Measurements from ENCODE around the gene THAP7.

THAP7 gene

DNA sequence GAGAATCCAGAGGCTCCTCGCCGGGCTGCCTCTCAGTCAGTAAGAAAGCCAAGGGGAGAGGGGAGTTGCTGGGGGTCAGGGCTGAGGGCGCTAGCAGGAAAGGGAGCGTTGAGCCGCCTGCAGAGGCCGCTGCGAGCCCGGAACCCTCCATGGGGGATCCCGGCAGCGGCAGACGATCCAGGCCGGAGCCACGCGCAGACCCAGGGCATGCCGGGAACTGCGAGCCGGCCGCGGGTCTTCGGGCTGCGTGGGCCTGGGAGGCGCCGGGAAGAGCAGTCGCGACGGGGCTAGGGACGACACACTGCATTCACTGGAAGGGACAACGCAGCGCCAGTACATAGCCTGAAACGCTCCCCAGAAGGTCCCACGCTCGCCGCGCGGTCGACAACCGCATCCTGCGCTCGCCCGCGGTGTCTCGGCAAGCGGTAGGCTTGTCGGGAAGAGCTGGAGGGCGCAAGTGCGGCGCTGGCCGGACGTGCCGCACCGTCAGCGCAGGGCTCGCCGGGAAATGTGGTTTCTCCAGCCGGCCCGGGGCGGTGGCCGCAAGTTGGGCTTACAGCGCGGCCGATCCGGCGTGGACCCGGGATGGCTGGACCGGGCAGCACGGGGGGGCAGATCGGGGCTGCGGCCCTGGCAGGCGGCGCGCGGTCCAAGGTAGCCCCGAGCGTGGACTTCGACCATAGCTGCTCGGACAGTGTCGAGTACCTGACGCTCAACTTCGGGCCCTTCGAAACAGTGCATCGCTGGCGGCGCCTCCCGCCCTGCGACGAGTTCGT lies 19.9 kb downstream of the THAP7 start, which contains the start of gene LZTR1:
Gene LZTR1 (plus strand): TSS at position 511 of the 776 bp plus-strand sequence. CDS start 75 bp downstream, at position 586.
- TF ChIP-seq, protein P1, sequence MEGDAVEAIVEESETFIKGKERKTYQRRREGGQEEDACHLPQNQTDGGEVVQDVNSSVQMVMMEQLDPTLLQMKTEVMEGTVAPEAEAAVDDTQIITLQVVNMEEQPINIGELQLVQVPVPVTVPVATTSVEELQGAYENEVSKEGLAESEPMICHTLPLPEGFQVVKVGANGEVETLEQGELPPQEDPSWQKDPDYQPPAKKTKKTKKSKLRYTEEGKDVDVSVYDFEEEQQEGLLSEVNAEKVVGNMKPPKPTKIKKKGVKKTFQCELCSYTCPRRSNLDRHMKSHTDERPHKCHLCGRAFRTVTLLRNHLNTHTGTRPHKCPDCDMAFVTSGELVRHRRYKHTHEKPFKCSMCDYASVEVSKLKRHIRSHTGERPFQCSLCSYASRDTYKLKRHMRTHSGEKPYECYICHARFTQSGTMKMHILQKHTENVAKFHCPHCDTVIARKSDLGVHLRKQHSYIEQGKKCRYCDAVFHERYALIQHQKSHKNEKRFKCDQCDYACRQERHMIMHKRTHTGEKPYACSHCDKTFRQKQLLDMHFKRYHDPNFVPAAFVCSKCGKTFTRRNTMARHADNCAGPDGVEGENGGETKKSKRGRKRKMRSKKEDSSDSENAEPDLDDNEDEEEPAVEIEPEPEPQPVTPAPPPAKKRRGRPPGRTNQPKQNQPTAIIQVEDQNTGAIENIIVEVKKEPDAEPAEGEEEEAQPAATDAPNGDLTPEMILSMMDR (IDR thresholded peaks at IDR 0.05) = peak; percentile 53

DNA sequence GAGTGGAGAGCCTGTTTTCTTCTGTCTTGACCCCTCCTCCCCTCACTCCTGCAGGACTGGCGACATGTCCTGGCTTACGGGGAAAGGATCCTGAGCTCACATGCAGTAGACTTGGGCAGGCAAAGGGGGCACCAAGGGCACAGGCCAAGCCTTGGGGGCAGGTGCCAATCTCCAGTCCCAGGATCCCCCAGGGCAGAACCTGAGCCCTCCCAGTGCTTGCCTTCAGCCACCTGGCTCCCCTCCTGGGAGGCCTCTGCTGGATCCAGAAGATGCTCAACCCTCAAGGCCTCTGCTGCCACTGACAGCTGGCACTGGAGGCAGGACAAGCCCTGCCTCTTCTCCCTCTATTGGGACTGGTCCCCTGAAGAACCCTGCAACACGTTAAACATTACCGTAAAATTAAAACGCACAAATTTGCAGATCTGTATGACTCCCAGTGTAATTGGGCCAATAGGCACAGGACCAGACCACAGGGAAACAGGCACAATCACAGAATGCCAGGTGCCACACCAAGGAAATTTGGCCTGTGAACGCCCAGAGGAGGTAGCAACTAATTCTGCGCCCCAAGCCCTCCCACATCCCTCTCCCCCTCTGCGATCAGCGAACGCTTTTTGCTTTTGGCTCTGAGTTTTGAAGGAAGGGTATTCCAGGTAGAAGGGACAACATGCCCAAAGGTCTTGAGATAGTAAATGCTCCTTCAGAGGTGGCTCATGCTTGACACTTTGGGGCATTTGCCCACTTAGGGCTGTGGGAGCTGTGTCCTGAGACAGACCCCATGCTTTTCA lies 20.8 kb downstream of the THAP7 start:
- TF ChIP-seq, protein P1 (IDR thresholded peaks at IDR 0.05) = no peak

DNA sequence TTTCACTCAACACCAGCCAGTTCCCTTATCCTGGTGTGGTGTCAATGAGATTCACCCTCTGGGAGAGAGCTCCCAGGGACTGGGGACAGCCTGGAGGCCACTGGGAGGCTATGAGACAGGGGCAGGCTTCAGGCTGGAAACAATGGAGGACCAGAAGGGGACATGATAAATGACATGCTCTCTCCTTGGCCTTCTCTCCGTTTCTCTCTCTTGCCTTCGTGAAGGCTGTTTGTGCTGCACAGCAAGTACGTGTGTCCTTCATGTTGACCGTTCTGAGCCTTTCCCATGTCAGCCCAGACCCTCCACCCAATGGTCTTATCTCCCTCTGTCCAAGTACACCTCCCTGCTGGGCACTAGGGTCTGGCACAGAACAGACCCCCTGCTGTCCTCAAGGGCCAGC lies 21.4 kb downstream of the THAP7 start:
- TF ChIP-seq, protein P1 (IDR thresholded peaks at IDR 0.05) = no peak

DNA sequence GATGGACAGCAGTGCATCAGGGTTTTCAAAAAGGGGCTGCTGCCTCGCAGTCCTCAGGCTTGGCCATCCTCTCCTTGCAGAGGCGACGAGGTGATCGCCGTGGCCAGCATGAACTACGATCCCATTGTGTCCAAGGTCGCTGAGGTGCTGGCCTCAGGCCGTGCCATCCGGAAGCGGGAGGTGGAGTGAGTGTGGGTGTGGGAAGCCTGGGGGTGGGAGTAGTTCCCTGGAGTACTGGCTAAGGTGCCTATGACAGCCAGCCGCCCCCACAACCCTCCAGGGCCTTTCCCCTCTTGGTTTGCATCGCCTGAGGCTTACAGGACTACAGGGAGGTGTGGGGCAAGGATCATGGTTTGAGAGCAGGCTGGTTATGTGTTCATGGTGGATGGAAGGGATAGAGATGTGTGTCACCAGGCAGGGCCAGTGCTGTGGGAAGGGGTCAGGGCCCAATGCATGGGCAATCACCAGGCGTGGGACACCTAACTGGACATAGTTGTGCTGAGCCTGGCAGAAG lies 21.9 kb downstream of the THAP7 start:
- TF ChIP-seq, protein P1 (IDR thresholded peaks at IDR 0.05) = no peak

DNA sequence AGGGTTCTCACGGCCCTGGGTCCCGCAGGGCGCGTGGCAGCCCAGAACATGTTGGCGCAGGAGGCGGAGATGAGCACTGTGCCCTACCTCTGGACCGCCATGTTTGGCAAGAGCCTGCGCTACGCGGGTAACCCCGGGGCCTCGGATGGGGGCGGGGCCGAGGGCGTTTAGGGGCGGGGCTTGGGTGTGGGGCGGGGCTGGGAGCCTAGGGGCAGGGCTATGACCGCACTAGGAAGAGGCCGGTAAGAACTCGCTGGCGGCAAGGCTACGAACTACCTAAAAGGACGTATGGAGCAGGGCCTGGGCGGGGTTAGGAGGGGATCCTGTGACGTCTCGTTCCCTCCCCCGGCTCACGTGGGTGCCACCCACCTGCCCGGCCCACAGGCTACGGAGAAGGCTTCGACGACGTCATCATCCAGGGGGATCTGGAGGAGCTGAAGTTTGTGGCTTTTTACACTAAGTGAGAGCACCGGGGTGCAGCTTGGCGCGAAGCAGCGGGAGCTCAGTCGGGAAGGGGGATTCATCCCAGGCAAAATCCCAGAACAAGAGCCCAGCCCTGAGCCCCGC lies 22.6 kb downstream of the THAP7 start:
- TF ChIP-seq, protein P1 (IDR thresholded peaks at IDR 0.05) = no peak

DNA sequence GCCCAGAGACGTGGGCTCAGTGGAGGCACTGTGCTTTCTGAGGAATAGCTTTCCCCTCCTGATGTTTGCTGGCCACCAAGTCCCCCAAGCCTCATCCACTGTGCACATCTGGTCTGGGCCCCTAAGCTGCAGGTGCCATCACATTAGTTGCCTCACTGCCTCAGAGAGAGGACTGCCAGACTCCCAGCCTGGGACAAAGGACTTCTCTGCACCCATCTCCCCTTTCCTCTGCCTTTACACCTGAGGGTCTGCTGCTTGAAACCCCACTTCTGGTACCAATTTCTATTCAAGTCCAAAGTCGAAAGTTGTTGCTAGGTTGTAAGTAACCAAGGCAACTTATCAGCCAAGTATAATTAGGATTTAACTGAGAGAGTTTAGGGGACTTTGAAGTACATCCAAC lies 23.5 kb downstream of the THAP7 start:
- TF ChIP-seq, protein P1 (IDR thresholded peaks at IDR 0.05) = no peak

DNA sequence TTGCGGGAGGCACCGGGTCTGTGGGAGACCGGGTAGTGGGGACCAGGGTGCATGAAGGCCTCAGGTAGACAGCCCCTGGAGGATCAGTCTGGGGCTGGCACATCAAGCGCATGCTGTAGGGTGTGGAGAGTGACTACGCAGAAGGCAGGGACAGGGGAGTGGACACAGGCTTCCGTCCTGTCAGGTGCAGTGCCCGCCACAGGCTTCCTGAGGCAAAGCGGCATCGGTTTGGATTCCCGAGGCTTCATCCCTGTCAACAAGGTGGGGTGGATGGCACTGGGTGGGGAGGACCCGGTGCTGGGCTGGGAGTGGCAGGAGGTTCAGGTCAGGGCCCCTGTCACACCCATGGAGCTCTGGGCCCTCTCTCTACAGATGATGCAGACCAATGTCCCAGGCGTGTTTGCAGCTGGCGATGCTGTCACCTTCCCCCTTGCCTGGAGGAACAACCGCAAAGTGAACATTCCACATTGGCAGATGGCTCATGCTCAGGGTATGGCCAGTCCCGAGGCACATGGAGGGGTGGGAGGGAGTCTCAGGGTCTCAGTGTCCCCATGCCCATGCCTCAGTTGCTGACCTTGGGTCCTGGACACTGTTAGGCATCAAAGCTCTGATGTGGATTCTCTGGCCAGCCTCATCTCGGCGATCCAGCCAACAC lies 24.3 kb downstream of the THAP7 start:
- TF ChIP-seq, protein P1 (IDR thresholded peaks at IDR 0.05) = no peak

Data from LNCAP (cell line).